ENCODE measurements around the gene STARD8.

STARD8 gene

DNA sequence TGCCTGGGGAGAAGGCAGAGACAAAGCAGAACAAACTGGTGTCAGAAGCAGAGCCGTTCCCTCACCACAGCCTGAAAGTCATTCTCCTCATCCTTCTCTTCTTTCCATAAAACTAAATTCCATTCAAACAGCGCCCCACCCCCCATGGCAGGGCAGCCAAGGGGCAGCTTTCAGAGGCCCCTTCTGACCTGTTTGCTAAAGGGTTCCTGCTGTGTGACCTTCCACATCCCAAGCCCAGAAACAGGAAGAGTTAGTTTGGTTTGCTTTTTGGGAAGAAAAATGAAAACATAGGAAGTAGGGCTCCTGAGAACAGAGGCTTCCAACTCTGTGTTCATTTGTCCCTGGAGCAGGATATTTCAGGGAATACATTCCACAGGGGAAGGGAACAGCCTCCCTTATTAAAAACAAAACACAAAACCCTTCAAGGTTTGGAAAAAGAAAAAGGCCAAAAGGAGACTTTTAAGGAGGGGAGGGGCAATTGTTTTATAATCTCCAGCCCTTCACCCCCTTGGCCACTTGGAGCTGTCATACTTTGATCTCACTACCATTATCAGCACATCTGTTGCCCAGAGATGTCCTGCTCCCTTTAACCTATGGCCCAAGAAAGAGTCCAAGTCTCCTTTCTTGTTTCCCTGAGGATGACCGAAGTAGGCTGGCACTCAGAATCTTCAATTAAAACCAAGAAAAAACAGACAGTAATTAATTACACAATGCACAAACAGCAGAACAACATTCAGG, 25.3 kb downstream of the STARD8 start:
- TF ChIP-seq CTCF (IDR thresholded peaks at IDR 0.05), result no peak
- no peak overlapping the region for H3K27ac ChIP-seq

DNA sequence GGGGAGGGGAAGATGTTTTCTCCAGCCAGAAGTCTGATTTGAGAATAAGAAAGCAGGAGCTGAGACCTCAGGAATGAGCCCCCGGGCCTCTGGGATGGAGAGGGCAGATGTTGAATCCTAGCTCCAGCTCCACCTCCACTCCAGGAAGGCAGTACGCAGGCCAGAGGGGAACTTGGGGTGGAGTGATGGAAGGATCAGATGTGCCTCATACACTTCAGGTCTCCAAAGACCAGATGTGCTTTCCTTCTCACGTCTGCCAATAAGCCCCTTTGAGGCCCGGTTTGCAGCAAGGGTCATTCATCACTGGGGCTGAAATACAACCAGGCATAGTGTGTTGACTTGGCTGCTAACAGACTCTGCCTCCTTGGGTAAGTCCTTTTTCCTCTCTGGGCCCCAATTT, 28.1 kb downstream of the STARD8 start:
- TF ChIP-seq ZFX (IDR thresholded peaks at IDR 0.05; ENCODE audit: borderline replicate concordance) (no peak), CTCF (IDR thresholded peaks at IDR 0.05) (no peak)

DNA sequence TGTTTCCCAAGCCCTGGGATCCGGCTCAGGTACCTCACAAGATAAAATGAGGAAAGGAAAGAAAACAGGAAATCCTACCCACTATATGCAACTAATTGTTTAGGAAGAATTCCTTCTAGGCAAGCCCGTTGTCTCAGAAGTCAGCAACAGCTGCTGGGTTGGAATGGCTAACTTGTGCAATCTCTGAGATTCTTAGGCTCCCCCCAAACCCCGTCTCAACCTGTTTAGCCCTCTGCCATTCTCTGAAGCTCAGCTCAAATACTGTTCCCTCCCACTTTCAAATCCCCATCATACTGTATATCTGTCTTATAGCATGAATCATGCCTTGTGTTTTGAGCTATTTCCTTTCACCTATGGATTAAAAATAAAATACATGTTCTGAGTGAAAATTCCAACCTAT, 28.9 kb downstream of the STARD8 start:
- H3K27ac ChIP-seq, result no peak overlapping the region
- TF ChIP-seq CTCF (IDR thresholded peaks at IDR 0.05), result no peak
- TF ChIP-seq ZFX (IDR thresholded peaks at IDR 0.05; ENCODE audit: borderline replicate concordance), result no peak

More for the DNA sequence above, 28.1 kb downstream of the STARD8 start:
- no peak overlapping the region for H3K27ac ChIP-seq

DNA sequence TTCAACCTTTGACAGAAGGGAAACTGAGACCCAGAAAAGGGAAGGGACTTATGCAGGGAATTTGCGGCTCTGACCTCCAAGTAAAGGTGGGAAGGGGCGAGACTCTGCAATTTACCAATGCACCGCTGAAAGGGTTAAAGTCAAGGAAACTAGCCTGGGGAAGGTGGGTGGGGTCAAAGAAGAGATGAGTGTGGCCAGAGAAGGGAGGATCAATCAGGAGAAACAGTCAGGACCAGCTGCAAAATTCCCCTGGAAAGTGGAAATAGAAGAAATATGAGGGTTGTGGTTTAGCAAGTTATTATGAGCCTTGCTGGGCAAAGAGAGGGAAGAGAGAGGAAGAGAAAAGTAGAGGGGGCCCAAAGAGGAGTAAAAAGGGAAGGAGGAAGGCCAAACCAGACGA, 30.5 kb downstream of the STARD8 start:
- TF ChIP-seq CTCF (IDR thresholded peaks at IDR 0.05) (no peak), ZFX (IDR thresholded peaks at IDR 0.05; ENCODE audit: borderline replicate concordance) (no peak)
- H3K27ac ChIP-seq, result no peak overlapping the region

DNA sequence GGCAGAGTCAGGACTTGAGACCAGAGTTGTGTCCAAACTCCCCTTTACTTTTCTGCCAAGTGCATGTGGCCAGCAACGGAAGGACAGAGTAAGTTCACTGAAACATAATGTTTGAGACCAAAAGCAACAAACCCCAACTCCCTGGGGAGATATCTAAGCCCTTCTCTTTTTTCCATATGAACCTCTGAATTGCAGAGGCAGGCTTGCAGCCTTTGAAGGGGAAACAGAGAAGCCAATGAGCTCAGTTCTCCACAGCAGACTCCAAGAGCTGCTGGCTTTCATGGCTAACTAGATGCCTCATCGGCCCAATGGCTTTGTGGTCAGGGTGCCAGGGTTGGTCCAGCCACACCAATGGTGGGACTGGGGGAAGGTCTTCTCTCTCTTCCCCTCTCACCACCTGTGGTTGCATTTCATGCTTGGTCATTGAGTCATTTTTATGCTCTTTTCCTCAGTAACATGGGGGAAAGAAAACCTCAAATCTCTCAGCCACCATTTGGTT, 34.0 kb downstream of the STARD8 start:
- no peak overlapping the region for H3K27ac ChIP-seq
- TF ChIP-seq CTCF (IDR thresholded peaks at IDR 0.05), result no peak
- no peak for TF ChIP-seq ZFX (IDR thresholded peaks at IDR 0.05; ENCODE audit: borderline replicate concordance)

DNA sequence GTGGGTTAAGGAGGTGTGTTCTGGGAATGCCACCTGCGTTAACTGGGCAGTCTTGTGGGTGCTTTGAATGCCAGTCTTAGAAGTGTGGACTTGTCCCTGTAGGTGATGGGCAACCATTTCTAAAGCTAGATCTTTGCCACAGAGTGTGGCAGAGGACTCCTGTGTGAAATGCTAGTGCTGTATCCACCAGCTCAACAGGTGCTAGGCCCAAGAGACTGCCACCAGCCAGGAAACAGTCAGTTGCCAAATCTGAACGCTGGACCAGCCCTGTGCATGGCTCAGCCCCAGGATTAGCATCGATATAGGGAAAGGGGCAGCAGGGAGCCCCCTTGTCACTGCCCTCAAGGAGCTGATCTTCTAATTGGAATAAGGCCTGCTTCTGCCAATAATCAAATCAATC, 35.3 kb downstream of the STARD8 start:
- TF ChIP-seq CTCF (IDR thresholded peaks at IDR 0.05), result no peak
- no peak overlapping the region for H3K27ac ChIP-seq

DNA sequence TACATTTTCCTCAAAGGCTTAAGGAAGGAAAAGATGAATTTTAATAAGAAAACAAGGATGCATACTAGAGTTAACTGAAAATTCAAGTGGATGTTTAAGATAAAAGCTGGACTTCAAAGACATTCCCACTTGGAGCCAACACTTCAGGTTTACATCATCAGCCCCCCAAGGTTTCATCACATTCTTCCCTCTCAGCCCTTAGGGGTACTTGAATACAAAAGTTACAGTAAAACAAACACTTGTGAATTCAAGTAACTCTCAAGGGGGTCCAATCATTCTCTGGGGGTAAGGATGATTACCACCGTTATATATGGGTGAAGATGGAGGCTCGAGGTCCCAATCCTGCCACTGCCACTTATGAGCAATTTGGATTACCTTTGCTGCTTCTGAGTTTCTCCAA, 36.1 kb downstream of the STARD8 start:
- TF ChIP-seq ZFX (IDR thresholded peaks at IDR 0.05; ENCODE audit: borderline replicate concordance) (no peak), CTCF (IDR thresholded peaks at IDR 0.05) (no peak)
- H3K27ac ChIP-seq, result no peak overlapping the region
